KBM-7 (cell line): ENCODE measurements around the gene GTF2I.
"Not testable (repeated sequence)": the region's sequence is repeated elsewhere in the genome, so short reads cannot be mapped to it uniquely, and the experiment has no call there.

Experiments used
- DNase-seq: peaks from one replicate; pipeline ENCODE4 v3.0.0-alpha.2; 2015
- in situ Hi-C: fragments of 300-500 bp; cut with MboI; formaldehyde crosslinking; loops from 2 replicates; pipeline ENCODE4 v1.14.3; 2020; ENCODE audit warnings: low sequenced_read_pairs, low pct_unique_long_range_greater_than_20kb, mixed read lengths

Gene GTF2I

DNA sequence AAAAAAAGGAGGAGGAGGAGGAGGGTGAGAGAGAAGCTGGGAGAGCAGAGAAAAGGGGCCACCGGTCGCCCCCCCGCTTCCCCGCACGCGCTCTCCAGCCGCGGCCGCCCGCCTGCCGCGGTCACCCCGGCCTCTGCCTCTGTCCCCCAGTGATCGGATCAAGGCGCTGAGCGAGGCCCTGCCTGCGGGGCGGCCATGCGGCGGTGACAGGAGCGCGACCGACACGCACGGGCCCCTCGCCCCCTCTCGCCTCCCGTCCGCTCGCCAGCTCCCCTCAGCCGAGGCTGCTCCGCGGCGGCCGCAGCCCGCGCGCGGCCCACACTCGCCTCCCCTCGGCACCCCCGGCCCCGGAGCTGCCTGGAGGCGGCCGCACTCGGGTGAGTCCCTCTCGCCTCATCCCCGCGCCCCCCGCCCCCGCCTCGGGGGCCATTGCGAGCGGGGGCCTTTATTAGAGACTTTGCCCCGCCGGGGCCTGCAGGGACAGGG is at the start of gene GTF2I:
TSS of gene GTF2I (plus strand) at position 27 of the 486 bp plus-strand sequence. CDS start 31,411 bp downstream, outside the sequence.
- DNase-seq: no peak
- in situ Hi-C loops: no loop called here

DNA sequence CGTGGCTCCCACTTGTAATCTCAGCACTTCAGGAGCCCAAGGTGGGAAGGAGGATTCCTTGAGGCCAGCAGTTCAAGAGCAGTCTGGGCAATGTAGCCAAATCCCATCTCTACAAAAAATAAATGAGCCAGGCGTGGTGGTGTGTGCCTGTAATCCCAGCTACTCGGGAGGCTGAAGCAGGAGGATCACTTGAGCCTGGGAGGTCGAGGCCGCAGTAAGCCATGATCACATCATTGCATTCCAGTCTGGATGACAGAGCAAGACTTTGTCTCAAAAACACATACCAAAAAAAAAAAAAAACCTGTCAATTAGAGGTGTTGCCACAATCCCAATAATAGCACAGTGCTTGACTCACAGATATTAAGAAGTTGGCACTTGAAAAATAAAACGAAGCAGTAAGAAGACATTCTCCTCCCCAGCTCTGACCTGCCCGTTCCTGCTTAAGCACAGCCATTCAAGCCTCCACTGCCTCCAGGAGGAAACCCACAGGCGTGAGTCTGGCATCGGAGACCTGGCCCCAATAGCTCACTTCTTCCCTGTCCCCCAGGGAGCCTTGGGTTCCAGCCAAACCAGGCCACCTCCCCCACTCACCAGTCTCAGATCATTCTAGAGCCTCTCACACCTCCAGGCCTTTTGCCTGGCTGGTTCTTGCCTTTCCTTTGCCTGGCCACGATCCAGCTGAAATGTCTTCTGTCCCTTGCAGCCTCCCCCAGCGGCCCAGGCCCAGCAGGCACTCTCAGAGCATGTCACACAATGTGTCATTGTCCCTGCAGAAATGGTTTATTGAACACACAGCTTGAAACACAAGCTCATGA is 45.3 kb upstream of the GTF2I start:
- in situ Hi-C loops: no loop called here
- peak; percentile 87 for DNase-seq

GRCh38 chr7:74615933-74616780 is 41.4 kb upstream of the GTF2I start:
- in situ Hi-C loops: no loop called here
- DNase-seq: no peak

- peak; percentile 96 for DNase-seq
- in situ Hi-C loops: no loop called here
These were observed 40.3 kb upstream of the GTF2I start for GRCh38 chr7:74617180-74617744.

- no peak for DNase-seq
- in situ Hi-C loops: no loop called here
These were observed 38.2 kb upstream of the GTF2I start for GRCh38 chr7:74619235-74619860.

DNA sequence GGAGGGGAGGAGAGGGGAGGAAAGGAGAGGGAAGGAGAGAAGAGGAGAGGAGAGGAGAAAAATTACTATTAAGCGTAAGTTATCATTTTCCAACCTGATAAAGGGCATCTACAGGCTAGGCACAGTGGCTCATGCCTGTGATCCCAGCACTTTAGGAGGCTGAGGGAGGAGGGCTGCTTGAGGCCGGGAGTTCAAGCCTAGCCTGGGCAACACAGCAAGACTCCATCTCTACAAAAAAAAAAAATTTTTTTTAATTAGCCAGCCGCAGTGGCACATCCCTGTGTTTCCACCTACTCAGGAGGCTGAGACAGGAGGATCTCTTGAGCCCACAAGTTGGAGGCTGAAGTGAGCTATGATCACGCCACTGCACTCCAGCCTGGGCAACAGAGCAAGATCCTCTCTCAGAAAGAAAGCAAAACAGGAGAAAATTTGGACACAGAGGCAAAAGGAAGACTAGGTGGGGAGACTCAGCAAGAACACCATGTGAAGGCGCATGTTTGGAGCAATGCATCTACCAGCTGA is 35.2 kb upstream of the GTF2I start:
- in situ Hi-C loops: no loop called here
- DNase-seq: no peak

DNA sequence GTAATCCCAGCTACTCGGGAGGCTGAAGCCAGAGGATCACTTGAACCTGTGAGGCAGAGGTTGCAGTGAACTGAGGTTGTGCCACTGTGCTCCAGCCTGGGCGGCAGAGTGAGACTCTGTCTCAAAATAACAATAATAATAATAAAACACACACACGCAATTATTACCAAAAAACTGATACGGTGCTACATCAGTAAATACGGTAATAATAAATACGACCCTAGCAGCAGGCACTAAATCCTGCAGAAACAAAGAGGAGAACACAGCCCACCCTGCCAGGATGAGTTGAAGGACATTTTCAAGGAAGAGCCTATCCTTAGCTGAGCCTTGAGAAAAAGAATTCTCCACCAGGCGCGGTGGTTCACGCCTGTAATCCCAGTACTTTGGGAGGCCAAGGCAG is 34.4 kb upstream of the GTF2I start:
- no peak for DNase-seq
- in situ Hi-C loops: no loop called here

DNA sequence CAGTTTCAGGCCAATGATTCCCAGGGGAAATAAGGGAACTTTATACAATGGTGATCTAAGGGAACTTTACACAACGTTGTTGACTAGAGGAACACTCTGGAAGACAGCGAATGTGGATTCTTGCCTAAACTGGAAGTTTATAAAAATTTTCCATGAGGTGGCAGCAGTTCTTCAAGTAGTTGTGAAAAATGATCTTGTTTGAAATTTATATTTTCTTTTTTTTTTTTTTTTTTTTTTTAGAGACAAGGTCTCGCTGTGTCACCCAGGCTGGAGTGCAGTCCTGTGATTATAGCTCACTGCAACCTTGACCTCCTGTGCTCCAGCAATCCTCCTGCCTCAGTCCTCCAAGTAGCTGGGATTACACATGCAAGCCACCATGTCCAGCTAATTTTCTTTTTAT is 32.1 kb upstream of the GTF2I start:
- DNase-seq: peak; percentile 36
- in situ Hi-C loops: no loop called here

DNA sequence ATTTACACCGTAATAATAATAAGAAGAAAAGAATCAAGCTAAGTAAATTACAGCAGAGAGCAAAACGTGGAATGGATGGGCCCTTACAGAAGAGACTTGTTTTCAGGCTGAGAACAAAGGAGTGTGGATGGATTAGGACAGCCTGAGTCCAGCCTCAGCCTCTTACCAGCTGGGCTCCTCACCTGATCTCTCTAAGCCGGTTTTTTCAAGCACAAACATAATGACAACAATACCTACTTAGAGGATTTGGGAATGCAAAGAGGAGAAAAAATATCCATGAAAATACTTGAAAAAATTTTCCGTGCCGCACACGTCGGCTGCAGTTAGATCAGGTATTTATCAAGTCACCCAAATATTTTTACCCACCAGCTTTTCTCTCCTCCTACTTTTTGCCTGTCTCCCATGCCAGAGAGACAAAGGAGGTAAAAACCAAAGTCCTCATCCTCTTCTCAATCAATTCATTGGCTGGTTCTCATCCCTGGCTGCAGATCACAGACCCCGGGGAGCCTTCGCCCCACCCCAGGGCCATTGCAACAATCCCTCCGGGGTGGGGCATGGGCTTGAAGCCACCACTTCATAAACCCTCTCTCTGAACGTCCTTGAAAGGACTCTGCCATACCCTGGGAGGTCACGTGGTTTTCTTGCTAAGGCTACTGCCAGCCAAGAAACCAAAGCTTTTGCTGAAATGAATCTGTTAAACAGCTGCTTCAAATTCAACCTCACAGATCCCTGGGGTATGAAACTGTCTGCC is 29.7 kb upstream of the GTF2I start:
- no peak for DNase-seq
- in situ Hi-C loops: no loop called here

DNA sequence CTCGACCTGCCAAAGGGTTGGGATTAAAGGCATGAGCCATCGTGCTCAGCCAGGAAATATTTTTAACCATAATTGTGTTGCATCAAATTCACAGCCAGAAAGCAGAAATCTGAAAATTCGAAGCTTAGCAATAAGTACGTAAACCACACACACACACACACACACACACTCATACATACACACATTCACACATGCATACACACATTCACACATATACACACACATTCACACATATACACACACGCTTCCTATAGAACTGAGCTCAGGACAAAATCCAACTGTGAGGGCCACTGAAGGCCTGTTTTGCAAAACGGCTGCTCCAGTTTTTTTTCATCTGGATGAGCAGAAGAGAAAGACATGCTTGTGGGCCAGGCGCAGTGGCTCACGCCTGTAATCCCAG is 25.0 kb upstream of the GTF2I start:
- no peak for DNase-seq
- in situ Hi-C loops: no loop called here

DNA sequence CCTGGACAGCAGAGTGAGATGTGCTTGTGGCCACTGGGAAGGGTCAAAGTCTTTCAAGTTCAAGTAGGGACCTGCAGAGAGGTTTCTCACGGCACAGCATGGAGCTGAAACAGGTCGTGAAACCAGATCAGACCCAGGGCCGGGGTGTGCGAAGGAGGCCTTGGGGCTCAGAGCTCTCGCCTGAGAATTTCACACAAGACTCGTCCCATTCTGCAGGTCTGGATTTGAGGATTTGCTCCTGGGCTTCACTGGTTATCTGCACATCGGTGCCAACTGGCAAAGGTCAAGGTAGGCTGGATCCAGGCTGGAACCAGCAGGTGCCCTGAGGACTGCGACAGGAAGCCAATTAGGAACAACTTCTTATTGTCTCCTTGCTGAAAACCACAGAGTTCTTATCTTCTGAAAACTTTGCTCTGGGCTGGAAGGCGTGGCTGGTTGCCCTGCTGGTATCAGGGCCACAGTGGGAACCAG is 24.0 kb upstream of the GTF2I start:
- in situ Hi-C loops: no loop called here

GRCh38 chr7:74637745-74638144 is 19.8 kb upstream of the GTF2I start:
- no peak for DNase-seq
- in situ Hi-C loops: no loop called here

More for the DNA sequence above, 24.0 kb upstream of the GTF2I start:
- no peak for DNase-seq

DNA sequence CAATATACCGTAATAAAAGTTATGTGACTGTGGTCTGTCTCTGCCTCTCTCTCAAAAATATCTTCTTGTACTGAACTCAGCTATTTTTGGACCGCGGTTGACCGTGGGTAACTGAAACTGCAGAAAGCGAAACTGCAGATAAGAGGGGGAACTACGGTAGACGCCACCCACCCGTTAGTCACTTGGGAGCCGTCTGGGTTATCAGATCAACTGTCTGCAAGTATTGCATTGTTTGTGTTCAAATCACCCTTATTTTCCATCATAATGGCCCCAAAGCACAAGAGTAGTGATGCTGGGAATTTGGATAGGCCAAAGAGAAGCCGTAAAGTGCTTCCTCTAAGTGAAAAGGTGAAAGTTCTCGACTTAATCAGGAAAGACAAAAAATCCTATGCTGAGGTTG is 7.5 kb upstream of the GTF2I start:
- in situ Hi-C loops: not testable (repeated sequence)
- DNase-seq: peak; percentile 79

DNA sequence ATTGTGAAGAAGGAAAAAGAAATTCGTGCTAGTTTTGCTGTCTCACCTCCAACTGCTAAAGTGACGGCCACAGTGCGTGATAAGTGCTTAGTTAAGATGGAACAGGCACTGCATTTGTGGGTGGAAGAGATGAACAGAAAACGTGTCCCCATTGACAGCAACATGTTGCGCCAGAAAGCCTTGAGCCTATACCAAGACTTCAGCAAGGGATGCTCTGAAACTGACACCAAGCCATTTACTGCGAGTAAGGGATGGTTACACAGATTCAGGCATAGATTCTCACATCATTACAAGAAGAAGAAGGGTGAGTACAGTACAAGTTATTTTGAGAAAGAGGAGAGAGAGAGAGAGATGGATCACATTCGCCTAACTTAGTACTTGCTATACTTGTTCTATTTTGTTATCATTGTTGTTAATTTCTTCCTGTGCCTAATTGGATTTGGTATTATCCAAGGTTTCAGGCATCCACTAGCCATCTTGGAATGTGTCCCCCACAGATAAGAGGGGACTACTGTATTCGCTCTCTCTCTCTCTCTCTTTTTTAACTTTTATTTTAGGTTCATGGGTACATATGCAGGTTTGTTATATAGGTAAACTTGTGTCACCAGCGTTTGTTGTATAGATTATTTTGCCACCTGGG is 6.9 kb upstream of the GTF2I start:
- in situ Hi-C loops: not testable (repeated sequence)
- peak; percentile 35 for DNase-seq

DNA sequence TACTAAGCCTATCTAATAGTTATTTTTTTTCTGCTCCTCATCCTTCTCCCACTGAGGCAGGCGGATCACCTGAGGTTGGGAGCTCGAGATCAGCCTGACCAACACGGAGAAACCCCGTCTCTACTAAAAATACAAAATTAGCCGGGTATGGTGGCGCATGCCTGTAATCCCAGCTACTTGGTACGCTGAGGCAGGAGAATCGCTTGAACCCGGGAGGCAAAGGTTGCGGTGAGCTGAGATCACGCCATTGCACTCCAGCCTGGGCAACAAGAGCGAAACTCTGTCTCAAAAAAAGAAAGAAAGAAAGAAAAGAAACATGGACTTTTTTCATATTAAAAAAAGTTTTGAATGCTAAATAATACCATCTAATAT is 6.4 kb upstream of the GTF2I start:
- DNase-seq, in situ Hi-C loops: not testable (repeated sequence)

DNA sequence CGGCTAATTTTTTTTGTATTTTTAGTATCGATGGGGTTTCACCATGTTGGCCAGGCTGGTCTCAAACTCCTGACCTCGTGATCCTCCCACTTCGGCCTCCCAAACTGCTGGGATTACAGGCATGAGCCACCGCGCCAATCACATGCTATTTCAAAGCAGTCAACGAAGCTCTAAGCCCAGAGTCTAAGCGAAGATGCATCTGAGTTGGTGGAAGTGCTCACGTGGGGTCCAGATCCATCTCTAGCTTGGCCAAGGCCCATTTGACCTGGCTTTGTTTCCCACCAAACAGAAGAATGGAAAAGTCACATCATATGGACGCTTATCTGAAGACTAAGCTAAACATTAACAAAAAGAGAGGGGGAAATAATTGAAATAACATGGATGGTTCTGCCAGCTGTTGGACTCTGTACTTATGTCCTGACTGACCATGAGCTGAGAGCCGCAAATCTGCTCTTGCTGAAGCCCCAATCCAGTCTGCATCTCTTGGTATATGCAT is 3.8 kb upstream of the GTF2I start:
- no peak for DNase-seq

DNA sequence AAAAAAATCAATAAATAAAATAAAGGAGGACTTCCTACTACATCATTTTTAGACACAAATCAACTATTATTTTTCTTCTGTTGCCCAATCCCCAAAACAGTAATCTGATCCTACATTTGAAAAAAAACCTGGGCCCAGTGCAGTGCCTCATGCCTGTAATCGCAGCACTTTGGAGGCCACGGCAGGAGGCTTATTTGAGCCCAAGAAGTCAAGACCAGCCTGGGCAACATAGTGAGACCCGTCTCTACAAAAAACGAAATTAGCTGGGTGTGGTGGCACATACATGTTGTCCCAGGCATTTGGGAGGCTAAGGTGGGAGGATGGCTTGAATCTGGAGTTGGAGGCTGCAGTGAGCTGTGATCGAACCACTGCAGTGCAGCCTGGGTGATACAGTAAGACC is 2.7 kb upstream of the GTF2I start:
- in situ Hi-C loops: no loop called here

More for the DNA sequence above, 3.8 kb upstream of the GTF2I start:
- in situ Hi-C loops: no loop called here

GRCh38 chr7:74655324-74655723 is 2.2 kb upstream of the GTF2I start:
- in situ Hi-C loops: no loop called here
- DNase-seq: no peak

More for the DNA sequence above, 2.7 kb upstream of the GTF2I start:
- DNase-seq: no peak
